ENCODE measurements around the gene TNRC18.

Gene TNRC18

GRCh38 chr7:5354460-5355232 lies 69.0 kb downstream of the TNRC18 start:
- in situ Hi-C loops (cut with HindIII; ENCODE audit: low sequenced_read_pairs) = no loop called here

DNA sequence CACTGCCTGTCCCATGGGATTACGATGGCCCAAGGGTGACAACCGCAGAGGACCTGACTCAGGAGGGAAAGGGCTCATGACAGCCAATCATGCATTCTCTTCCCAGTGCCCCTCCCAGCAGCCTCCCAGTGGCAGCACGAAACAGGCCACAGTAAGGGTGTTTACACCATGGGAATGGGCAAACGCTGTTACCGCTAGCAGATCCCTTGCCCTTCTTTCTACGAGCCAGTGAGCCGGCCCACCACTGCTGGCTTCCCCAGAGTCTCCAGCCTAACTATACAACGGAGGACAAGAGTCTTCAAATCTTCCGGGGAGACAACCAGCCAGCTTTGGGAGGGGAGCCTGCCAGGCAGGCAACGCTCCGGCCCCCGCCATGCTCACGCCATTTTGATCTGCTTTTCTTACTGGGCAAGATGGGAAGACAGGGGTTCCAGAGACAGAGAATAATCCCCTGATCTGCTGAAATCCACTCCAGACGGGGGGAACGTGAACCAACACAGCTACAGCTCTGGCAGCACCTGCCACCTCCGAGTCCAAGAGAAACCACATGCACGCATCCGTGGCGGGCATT lies 71.1 kb downstream of the TNRC18 start:
- in situ Hi-C loops (cut with HindIII; ENCODE audit: low sequenced_read_pairs) = no loop called here

DNA sequence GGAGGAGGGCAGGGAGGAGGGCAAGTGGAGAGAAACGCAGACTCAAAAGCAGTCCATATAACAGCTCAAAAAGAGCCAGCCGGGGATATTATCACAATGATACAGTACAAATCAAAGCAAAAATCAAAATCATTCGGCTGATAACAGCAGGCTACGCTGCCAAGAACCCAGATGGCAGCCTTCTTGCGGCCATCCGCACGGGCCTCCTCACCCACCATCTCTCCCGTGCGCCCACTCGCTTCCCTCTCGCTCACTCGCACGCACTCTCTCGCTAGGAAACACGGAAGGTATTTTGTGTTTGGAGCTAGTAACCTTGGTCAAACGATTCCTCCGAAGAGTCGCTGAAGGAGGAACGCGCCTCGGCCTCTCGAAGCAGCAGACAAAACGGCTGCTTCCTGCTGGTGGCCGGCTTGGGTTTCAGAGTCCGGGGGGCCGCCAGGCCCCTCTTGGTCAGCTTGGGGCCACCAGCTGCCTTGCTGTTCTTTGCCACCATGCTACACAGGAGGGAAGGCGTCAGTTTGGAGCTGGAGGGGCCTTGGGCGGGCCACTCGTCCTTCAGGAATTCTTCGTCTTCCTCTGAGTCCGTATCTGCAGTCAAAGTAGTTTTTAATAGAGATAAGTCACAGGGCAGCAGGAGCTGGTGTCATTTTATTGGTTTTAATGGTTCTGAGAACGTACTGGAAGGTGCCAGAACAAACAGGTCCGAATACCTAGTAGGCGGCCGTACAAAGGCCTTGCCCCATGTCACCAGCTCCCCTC lies 71.9 kb downstream of the TNRC18 start:
- in situ Hi-C loops (cut with HindIII; ENCODE audit: low sequenced_read_pairs) = no loop called here

- in situ Hi-C loops (cut with HindIII; ENCODE audit: low sequenced_read_pairs) = no loop called here
These were observed 72.8 kb downstream of the TNRC18 start for GRCh38 chr7:5350600-5351385.

GRCh38 chr7:5350174-5350463 lies 73.5 kb downstream of the TNRC18 start:
- in situ Hi-C loops (cut with HindIII; ENCODE audit: low sequenced_read_pairs) = no loop called here

DNA sequence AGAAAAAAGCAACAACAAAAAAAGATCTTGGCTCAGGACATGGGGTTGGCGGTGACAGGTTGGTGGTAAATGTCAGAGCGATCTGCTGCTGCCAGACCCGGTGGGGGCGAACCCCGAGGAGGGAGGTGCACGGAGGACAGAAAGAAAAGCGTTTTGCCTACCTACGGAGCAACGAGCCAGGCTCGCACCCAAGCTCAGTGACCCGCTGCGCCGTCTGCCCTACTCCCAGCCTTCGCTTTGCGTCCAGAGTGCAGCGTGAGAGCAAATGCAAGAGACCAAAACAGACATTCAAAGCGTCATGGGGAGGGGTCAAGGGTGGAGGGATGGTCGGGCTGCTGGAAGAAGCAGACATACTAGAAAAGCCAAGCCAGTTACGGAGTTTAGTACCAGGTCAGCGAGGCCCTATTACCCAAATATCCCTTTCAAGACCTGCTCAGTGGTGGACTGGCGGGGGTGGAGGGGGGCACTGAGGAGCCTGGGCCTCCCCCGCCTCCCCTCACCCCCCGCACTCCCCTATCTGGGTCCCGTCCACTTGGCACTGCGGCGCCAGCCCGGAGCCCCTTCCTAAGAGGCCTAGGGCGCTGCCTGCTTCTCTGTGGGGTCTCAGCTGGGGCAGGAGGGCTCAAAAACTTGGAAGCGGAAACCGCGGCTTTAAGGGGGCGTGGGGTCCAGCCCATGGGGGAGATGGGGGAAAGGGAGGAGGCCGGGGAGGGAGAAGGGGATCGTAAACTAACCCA lies 74.0 kb downstream of the TNRC18 start:
- in situ Hi-C loops (cut with HindIII; ENCODE audit: low sequenced_read_pairs) = no loop called here

DNA sequence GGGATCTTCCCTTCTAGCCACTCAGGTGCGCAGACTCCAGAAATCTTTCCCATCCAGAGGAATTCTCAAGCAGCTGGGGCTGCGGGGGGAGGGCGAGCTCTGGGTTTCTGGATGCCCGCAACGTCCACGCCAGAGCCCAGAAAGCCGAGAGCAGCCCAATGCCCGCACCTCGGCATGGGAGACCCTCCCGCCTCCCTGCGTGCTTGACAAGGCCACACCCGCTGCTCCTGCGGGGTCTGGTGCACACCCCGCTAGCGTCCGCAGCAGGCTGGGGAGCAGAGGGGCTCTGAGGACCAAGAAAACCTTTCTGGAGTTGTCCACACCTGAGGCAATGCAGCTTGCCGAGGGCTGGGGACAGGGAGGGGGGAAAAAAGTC lies 74.6 kb downstream of the TNRC18 start:
- in situ Hi-C loops (cut with HindIII; ENCODE audit: low sequenced_read_pairs) = no loop called here

GRCh38 chr7:5348134-5349004 lies 75.3 kb downstream of the TNRC18 start:
- in situ Hi-C loops (cut with HindIII; ENCODE audit: low sequenced_read_pairs) = no loop called here

DNA sequence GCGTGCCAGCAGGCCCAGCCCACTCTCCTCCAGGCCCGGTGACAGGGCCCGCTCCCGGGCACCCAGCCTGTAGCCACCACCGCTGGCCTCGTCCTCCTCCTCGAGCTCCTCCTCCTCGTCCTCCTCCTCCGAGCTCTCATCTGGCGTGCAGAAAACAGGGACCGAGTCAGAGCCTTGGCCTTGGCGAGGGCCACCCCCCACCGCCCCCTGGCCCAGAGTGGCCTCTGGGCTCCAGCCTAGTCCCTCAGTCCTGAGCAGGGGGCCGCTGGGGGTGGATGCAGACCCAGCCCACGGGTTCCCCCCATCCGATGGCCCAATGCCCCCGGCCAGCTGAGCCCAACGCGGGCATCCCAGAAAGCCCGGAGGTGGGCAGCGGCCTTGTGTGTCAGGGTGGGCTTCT lies 78.0 kb downstream of the TNRC18 start:
- in situ Hi-C loops (cut with HindIII; ENCODE audit: low sequenced_read_pairs) = no loop called here

- in situ Hi-C loops (cut with HindIII; ENCODE audit: low sequenced_read_pairs) = no loop called here
These were observed 78.5 kb downstream of the TNRC18 start for GRCh38 chr7:5345171-5345570.

GRCh38 chr7:5344342-5344741 lies 79.3 kb downstream of the TNRC18 start:
- in situ Hi-C loops (cut with HindIII; ENCODE audit: low sequenced_read_pairs) = no loop called here

DNA sequence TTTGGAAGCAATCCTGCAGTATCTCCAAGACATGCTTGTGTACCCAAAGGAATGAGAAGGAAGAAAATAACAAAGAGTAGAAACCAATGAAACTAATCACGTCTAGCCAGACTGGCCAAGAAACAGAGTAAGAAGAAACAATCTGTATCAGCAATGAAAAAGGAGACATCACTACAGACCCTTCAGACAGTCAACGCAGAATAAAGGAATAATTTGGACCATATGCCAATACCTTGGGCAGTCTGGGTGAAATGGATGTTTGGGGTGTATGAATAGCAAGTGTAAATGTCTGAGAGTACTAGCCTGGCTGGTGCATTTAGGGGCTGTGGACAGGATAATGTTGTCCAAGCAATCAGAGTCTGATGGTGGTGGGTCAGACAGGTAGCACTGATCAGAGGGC lies 79.8 kb downstream of the TNRC18 start:
- in situ Hi-C loops (cut with HindIII; ENCODE audit: low sequenced_read_pairs) = no loop called here

GRCh38 chr7:5342631-5343030 lies 81.0 kb downstream of the TNRC18 start:
- in situ Hi-C loops (cut with HindIII; ENCODE audit: low sequenced_read_pairs) = no loop called here

DNA sequence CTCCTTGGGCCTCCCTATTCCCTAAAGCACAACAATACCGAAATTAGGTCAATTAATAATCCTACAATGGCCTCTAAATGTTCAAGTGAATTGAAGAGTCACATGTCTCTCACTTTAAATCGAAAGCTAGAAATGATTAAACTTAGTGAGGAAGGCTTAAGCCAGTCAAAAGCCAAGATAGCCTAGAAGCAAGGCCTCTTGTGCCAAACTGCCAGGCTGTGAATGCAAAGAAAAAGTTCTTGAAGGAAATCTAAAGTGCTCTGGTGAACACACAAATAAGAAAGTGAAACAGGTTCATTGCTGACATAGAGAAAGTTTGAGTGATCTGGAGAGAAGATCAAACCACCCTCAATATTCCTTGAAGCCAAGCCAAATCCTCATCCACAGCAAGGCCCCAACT lies 83.7 kb downstream of the TNRC18 start:
- in situ Hi-C loops (cut with HindIII; ENCODE audit: low sequenced_read_pairs) = no loop called here

GRCh38 chr7:5337047-5337446 lies 86.6 kb downstream of the TNRC18 start:
- in situ Hi-C loops (cut with HindIII; ENCODE audit: low sequenced_read_pairs) = no loop called here

DNA sequence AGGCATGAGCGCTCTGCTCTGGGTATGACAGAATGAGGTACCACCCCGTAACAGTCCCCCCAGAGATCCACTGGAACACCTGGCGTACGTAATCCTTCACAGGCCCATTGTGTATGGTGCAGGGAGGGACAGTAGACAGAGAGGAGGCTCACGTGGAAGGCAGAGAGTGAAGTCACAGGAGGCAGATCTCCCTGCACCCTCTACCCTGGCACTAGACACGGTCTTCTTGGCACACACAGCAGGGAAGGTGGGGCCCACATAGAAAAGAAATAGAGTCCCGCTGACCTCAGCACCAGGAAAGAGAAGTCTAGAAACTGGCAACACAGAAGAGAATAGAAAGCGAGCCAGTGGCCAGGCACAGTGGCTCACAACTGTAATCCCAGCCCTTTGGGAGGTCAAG lies 89.0 kb downstream of the TNRC18 start:
- in situ Hi-C loops (cut with HindIII; ENCODE audit: low sequenced_read_pairs) = no loop called here

- in situ Hi-C loops (cut with HindIII; ENCODE audit: low sequenced_read_pairs) = no loop called here
These were observed 90.3 kb downstream of the TNRC18 start for GRCh38 chr7:5333121-5334045.

GRCh38 chr7:5332579-5332978 lies 91.1 kb downstream of the TNRC18 start:
- in situ Hi-C loops (cut with HindIII; ENCODE audit: low sequenced_read_pairs) = no loop called here

DNA sequence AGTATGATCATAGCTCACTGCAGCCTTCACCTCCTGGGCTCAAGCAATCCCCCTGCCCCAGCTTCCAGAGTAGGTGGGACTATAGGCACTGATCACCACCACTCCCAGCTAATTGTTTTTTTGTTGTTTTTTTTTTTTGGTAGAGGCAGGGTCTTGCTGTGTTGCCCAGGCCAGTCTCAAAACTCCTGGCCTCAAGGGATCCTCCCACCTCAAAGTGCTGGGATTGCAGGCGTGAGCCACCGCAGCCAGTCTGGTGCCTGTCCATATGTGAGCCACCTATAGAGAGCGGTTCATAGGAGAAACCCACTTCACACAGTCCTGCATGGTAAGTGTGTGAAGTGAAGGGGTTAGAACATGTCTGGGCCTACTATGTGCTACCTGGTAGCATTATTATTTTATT lies 93.3 kb downstream of the TNRC18 start:
- in situ Hi-C loops (cut with HindIII; ENCODE audit: low sequenced_read_pairs) = no loop called here

Measured in DLD1 (cell line).